Activated naive CD8-positive, alpha-beta T cell treated with anti-CD3 and anti-CD28 coated beads for 36 hours (primary cell): ENCODE results near the gene CREB5. TPM values are rescaled to one million over a fixed set of nuclear protein-coding genes. Genes with fewer than 3 reads are reported as not detected.
"Not testable (repeated sequence)": the region's sequence is repeated elsewhere in the genome, so short reads cannot be mapped to it uniquely, and the experiment has no call there.

Experiments
- DNase-seq: peaks from one replicate; pipeline ENCODE4 v3.0.0; 2021
- H3K27ac Mint-ChIP-seq: one replicate; pipeline ENCODE4 v1.8.0; 2022; ENCODE audit warnings: mild to moderate bottlenecking, moderate library complexity, mixed read lengths
- H3K27me3 Mint-ChIP-seq: one replicate; pipeline ENCODE4 v1.8.0; 2022; ENCODE audit warnings: mild to moderate bottlenecking, mixed read lengths
- H3K36me3 Mint-ChIP-seq: one replicate; pipeline ENCODE4 v1.8.0; 2021; ENCODE audit warnings: mild to moderate bottlenecking, mixed read lengths
- H3K4me1 Mint-ChIP-seq: one replicate; pipeline ENCODE4 v1.8.0; 2021; ENCODE audit warnings: mixed read lengths
- H3K4me3 Mint-ChIP-seq: one replicate; pipeline ENCODE4 v1.8.0; 2022; ENCODE audit warnings: mild to moderate bottlenecking, moderate library complexity, mixed read lengths
- H3K9me3 Mint-ChIP-seq: one replicate; pipeline ENCODE4 v1.8.0; 2022; ENCODE audit warnings: mixed read lengths
- total RNA-seq, 2 experiments: library from RNA; stranded (reverse); gene quantifications; one replicate each; pipeline ENCODE4 v1.2.3, GENCODE V29; 2021

Gene CREB5
- total RNA-seq, 2 experiments from 2014 or later = 2.0 to 2.4 TPM

DNA sequence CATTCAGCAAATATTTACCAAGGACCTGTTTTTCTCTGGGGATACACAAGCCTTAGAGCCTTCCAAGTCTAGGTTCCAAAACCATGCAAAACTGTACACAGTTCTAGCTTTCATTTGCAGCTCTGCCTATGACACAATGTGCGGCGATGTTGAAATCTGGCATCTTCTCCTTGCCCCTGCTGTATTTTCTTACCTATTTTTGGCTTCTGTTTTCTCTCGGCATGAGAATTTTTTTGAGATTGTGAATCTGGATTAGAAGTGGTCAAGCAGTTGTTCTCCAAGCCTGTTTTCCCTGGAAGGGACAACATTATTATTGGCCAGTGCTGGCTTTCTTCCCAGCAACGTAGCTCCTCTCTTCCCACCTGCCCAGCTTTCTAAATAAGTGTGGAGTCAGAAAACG lies 176.3 kb downstream of the CREB5 start:
- no peaks in the 10 kb centered on the region for H3K27me3 Mint-ChIP-seq
- H3K36me3 Mint-ChIP-seq = no peaks in the 10 kb centered on the region
- no peaks in the 10 kb centered on the region for H3K9me3 Mint-ChIP-seq
- H3K27ac Mint-ChIP-seq = no peak overlapping the region
- no peak overlapping the region for H3K4me3 Mint-ChIP-seq
- peaks cover 26% of the 10 kb centered on the region for H3K4me1 Mint-ChIP-seq
- DNase-seq = no peak

DNA sequence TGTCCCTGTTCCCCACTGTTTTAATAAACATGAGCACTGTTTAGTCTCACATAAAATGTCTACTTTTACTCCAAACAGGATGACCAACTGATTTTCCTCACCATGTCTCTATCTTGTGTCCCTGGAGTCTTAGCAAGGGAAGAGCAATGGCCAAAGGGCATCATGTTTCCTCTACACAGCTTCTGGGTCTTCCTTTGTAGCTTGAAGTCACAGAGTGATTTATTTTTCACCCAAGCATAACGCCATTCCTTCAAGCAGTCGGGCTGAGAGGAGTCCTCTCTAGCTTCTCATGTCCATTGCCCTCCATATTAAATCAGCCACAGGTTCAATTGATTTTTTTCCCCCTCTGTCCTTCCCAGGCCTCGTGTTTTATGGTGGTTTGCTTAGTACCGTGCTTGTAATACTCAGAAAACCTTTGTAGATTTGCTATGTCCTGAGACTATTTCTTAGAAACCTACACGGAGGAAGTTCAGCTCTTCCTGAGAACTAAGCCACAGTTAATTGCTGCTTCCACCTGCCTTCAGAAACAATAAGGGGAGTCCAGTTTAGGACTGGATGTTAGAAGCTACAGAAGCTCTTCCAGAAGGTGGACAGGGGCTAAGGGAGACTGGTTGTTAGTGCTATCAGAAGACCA lies 178.8 kb downstream of the CREB5 start:
- no peaks in the 10 kb centered on the region for H3K9me3 Mint-ChIP-seq
- H3K4me1 Mint-ChIP-seq = peaks cover 21% of the 10 kb centered on the region
- H3K36me3 Mint-ChIP-seq = no peaks in the 10 kb centered on the region
- no peak for DNase-seq
- no peaks in the 10 kb centered on the region for H3K27me3 Mint-ChIP-seq
- no peak overlapping the region for H3K4me3 Mint-ChIP-seq
- no peak overlapping the region for H3K27ac Mint-ChIP-seq

DNA sequence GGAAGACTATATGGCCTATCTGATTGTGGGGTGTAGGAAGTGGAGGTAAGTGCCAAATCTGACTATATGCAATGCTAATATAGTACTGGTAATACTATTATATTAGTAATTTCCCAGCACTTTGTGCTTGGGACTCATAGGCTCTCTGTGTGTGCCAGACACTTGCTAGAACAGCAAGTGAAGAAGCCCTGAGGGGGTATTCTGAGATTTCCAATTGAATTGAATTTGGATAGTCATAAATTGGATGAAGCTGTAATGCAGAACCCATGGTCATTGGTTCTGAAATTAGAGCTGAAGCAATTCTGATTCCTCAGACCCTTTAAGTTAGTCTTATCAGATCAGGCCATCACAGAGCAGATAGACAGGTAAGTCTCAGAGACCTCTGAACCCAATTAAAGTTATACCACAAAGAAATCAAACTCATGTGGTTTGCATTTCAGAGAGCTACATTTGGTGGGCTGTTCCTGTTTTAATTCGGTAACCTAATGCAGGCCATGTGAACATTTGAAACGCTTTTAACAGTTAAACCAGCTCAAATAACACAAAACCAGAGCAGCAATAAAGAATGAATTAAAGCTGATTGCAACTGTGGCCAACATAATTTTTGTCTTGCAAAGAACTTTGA lies 179.5 kb downstream of the CREB5 start:
- Mint-ChIP-seq H3K27me3 (no peaks in the 10 kb centered on the region), H3K4me1 (peaks cover 21% of the 10 kb centered on the region), H3K36me3 (no peaks in the 10 kb centered on the region), H3K9me3 (no peaks in the 10 kb centered on the region), H3K27ac (no peak overlapping the region), H3K4me3 (no peak overlapping the region)
- no peak for DNase-seq

DNA sequence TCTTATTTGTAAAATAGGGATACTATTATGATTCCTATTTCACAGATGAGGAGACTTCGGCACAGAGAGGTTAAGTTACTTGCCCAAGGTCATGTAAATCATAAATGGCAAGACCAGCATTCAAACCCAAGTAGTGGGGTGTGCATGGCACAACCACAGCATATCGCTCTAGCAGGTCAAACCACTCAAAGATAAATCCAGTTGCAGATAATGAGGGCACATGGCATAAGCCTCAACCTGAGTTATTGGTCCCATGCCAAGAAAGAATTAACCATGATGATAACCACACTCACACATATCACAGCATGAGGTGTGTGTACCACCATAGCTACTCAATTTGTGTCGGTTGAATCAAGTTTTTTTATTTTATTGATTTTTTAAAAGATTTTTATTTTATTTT lies 180.5 kb downstream of the CREB5 start:
- no peaks in the 10 kb centered on the region for H3K27me3 Mint-ChIP-seq
- H3K4me1 Mint-ChIP-seq = peaks cover 17% of the 10 kb centered on the region
- H3K4me3 Mint-ChIP-seq = no peak overlapping the region
- H3K36me3 Mint-ChIP-seq = no peaks in the 10 kb centered on the region
- no peak for DNase-seq
- no peaks in the 10 kb centered on the region for H3K9me3 Mint-ChIP-seq
- no peak overlapping the region for H3K27ac Mint-ChIP-seq

DNA sequence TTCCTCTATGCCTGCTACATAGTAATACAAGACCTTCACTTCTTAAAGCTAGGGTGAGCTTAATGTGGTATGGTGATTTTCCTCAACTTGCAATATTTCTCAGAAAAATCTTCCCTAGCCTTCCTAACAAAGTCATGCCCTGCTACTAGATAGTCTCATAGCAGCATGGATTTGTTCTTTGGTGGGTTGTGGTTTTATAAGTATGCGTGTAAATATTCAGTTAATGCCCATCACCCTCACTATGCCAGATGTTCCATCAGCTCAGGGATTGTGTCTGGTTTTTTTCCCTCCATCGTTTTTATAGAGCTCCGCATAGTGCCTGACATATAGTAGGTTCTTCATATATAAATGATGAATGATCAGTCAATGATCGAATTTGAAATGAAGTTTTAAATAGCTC lies 182.8 kb downstream of the CREB5 start:
- Mint-ChIP-seq H3K9me3 (no peaks in the 10 kb centered on the region), H3K27me3 (no peaks in the 10 kb centered on the region), H3K36me3 (no peaks in the 10 kb centered on the region), H3K4me1 (peaks cover 17% of the 10 kb centered on the region), H3K4me3 (no peak overlapping the region), H3K27ac (no peak overlapping the region)
- DNase-seq = no peak

DNA sequence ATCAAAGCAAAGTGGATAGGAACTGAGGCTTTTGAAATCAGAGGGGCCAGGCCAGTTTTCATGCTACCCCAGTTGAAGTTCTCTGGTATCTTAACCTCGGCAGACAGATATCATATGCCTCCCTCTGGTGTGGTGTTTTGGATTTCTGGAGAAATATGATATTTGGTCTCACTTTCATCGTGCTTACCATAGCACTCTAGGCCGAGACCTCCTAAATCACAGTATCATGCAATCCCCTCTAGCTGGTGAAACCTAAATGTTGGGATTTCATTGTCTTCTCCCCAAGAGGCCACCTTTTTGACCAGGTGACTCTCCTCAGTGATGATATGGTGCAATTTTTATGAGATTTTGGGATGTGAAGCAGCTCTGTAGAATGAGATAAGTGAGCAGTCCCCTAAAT lies 183.5 kb downstream of the CREB5 start:
- Mint-ChIP-seq H3K4me1 (peaks cover 16% of the 10 kb centered on the region), H3K9me3 (no peaks in the 10 kb centered on the region), H3K4me3 (no peak overlapping the region), H3K27me3 (no peaks in the 10 kb centered on the region), H3K27ac (no peak overlapping the region), H3K36me3 (no peaks in the 10 kb centered on the region)
- no peak for DNase-seq

DNA sequence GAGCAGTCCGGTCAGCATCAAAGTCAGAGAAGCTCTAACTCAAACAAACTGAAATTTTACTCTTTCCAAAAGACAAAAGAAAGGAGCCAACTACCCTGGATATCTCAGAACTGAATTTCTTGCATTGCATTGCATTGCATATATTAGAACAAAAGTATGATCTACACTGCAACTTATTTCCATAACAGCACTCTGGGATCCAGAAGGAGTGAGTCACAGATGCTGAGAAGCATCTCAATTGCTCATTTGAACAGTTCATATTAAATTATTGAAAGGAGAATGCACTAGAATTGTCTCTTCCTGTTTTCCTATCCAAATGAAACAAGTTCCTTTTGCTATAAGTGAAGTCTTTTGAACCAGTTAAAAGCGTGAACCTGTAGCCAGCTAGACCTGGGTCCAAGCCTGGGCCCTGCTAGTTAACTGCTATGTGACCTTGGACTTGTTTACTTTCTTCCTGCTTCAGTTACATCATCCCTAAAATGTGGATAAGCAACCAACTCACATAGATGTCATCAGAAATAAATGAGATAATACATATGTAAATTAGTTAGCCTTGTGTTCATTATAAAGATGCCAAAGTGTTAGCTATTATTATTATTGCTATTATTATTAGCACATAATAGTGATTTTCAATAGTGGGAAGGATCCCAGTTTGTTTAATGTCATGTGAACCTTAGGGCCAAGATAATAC lies 184.1 kb downstream of the CREB5 start:
- H3K36me3 Mint-ChIP-seq = no peaks in the 10 kb centered on the region

DNA sequence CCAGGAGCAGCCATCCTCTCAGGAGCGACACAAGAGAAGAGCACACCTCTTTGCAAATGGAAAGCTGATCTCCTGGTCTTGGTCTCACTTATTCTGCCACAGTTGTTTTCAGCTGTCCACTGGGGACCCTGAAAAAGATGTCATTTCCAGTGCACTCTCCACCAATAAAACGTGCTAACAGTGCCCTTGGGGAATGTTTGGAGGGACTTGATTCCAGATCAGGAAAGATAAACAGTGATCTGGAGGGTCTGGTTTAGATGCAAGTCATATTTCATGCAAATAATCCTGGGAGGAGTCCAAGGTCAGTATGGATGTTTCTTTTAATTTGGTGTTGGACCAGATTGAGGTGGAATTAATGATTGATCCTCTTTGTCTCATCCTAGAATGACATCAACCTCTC lies 185.0 kb downstream of the CREB5 start:
- no peaks in the 10 kb centered on the region for H3K27me3 Mint-ChIP-seq

More for the DNA sequence above, 184.1 kb downstream of the CREB5 start:
- H3K27ac Mint-ChIP-seq = no peak overlapping the region
- peaks cover 10% of the 10 kb centered on the region for H3K4me1 Mint-ChIP-seq
- H3K4me3 Mint-ChIP-seq = no peak overlapping the region
- H3K9me3 Mint-ChIP-seq = no peaks in the 10 kb centered on the region
- DNase-seq = no peak
- H3K27me3 Mint-ChIP-seq = no peaks in the 10 kb centered on the region

DNA sequence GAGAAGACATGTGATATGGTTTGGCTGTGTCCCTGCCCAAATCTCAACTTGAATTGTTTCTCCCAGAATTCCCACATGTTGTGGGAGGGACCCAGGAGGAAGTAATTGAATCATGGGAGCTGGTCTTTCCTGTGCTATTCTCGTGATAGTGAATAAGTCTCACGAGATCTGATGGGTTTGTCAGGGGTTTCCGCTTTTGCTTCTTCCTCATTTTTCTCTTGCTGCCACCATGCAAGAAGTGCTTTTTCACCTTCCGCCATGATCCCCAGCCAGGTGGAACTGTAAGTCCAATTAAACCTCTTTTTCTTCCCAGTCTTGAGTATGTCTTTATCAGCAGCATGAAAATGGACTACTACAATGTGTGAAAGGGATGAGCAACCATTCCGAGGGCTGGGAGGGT lies 185.7 kb downstream of the CREB5 start:
- DNase-seq, H3K27ac Mint-ChIP-seq, H3K9me3 Mint-ChIP-seq, H3K36me3 Mint-ChIP-seq, H3K4me1 Mint-ChIP-seq, H3K4me3 Mint-ChIP-seq, H3K27me3 Mint-ChIP-seq: not testable (repeated sequence)

More for the DNA sequence above, 185.0 kb downstream of the CREB5 start:
- H3K9me3 Mint-ChIP-seq = no peaks in the 10 kb centered on the region
- H3K36me3 Mint-ChIP-seq = no peaks in the 10 kb centered on the region
- DNase-seq = no peak
- H3K4me3 Mint-ChIP-seq = no peak overlapping the region
- H3K4me1 Mint-ChIP-seq = peaks cover 3% of the 10 kb centered on the region
- no peak overlapping the region for H3K27ac Mint-ChIP-seq

DNA sequence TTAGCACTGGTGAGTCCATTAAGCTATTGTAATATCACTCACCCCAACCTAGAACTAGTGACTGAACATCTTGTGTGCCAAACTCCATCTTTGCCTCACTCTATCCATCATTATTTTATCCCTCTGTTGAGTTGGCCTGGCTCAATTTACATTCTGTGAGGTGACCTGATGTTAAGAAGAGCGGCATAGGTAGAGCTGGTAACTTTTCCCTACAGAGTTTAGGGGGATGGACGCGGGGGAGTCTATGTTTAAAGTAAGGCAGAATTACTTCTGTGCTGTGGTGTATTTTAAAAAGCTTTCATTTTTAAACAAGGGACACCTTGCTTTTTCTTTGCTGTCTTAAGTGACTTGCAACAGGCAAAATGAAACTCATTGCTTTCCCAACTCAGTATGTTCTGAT lies 186.3 kb downstream of the CREB5 start:
- no peaks in the 10 kb centered on the region for H3K4me1 Mint-ChIP-seq
- no peak for DNase-seq
- peaks cover 3% of the 10 kb centered on the region for H3K9me3 Mint-ChIP-seq
- no peaks in the 10 kb centered on the region for H3K27me3 Mint-ChIP-seq
- no peak overlapping the region for H3K4me3 Mint-ChIP-seq
- H3K27ac Mint-ChIP-seq = no peak overlapping the region
- no peaks in the 10 kb centered on the region for H3K36me3 Mint-ChIP-seq

DNA sequence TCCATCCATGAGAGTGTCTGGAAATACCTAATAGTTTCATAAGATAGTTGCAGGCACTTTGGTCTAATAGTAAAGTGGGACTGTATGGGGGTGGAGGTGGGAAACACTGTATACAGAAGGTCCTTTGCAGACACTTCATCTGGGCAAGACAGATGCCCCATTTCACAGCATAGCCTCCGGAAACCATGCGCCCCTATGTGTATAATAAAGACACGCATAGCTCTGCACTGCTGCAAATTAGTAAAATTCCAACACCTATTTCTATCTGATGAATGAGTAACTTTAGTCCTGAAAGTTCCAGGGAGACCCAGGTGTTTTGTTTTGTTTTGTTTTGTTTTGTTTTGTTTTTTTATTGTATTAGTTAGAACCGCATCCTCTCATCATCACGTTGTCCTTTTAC lies 187.1 kb downstream of the CREB5 start:
- Mint-ChIP-seq H3K27ac (no peak overlapping the region), H3K4me3 (no peak overlapping the region), H3K9me3 (peaks cover 3% of the 10 kb centered on the region), H3K4me1 (no peaks in the 10 kb centered on the region), H3K27me3 (no peaks in the 10 kb centered on the region), H3K36me3 (no peaks in the 10 kb centered on the region)
- no peak for DNase-seq

DNA sequence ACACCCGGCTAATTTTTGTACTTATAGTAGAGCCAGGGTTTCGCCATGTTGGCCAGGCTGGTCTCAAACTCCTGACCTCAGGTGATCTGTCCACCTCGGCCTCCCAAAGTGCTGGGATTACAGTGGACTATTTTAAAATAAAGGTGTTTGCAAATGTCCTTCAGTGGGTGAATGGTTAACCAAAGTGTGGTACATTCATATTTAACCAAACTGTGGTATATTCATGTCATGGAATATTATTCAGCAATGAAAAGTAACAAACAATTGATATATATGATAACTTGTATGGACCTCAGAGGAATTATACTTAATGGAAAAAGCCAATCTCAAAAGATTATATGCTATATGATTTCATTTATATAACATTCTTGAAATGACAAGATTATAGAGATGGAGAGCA lies 190.0 kb downstream of the CREB5 start:
- Mint-ChIP-seq H3K36me3 (no peaks in the 10 kb centered on the region), H3K9me3 (peaks cover 3% of the 10 kb centered on the region)

DNA sequence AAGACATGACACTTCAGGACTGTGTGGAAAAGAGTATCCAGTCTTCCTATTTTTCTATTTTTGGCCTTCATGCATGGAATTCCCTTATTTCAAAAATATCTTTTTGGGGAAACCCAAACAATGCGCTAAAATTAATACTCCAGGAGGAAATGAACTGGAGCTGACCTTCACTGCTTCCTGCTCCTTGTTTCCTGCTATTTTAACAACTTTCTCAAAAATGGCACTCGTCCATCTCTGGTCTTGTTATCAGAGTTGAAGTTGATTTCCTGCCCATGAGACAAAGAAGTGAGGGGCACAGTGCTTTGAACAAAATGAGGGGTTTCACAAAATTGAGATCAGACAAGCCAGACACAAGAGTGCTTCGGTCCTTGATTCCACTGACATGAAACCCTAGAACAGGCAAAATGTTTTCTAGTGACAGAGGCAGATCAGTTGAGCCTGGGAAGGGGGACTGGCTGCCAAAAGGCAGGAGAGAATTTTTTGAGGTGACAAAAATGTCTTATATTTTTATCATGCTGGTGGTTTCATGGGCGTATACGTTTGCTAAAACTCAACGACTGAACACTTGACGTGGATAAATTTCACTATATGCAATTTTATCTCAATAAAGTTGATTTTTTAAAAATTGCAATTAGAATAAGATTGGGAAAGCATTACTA lies 193.2 kb downstream of the CREB5 start:
- H3K4me3 Mint-ChIP-seq = no peak overlapping the region
- DNase-seq = no peak
- peaks cover 3% of the 10 kb centered on the region for H3K9me3 Mint-ChIP-seq
- H3K36me3 Mint-ChIP-seq = no peaks in the 10 kb centered on the region
- peaks cover 3% of the 10 kb centered on the region for H3K27me3 Mint-ChIP-seq
- no peaks in the 10 kb centered on the region for H3K4me1 Mint-ChIP-seq
- H3K27ac Mint-ChIP-seq = no peak overlapping the region

More for the DNA sequence above, 190.0 kb downstream of the CREB5 start:
- no peak for DNase-seq
- Mint-ChIP-seq H3K4me1 (no peaks in the 10 kb centered on the region), H3K27me3 (no peaks in the 10 kb centered on the region), H3K27ac (no peak overlapping the region), H3K4me3 (no peak overlapping the region)

DNA sequence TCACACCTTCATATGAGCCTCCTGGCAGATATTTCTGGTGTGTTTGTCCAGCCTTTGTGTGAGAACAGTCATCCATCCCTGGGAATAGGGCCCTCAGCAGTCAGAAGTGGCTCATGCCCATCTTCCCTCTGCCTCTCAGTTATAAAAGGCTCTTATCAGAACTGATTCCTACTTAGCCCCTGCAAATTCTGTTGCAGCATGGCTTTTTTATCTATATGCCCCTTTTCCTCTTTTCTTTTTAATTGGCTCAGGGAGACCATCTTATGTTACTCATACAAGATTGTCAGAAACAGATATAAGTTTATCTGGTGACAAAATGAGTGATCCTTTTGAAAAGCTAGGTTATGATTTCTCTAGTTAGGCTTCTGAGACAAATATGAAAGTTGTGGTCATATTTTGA lies 194.1 kb downstream of the CREB5 start:
- no peaks in the 10 kb centered on the region for H3K36me3 Mint-ChIP-seq

DNA sequence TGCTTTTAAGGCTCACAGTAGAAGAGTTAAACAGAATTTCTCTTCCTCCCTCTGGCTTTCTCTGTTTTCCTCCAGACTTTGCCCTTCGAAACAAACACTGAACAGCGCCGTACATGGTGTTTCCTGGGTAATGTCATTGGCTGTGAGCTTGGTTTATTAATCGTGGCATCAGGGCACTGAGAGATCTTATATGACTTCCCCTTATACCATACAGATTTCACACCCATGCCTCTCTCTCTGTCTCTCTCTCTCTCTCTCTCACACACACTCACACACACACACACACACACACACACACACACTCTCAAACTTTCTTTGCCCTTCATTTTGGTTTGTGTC lies 195.5 kb downstream of the CREB5 start:
- Mint-ChIP-seq H3K9me3 (no peaks in the 10 kb centered on the region), H3K27ac (no peak overlapping the region), H3K4me1 (peaks cover 3% of the 10 kb centered on the region), H3K36me3 (no peaks in the 10 kb centered on the region), H3K27me3 (peaks cover 3% of the 10 kb centered on the region), H3K4me3 (no peak overlapping the region)
- no peak for DNase-seq

More for the DNA sequence above, 194.1 kb downstream of the CREB5 start:
- no peak for DNase-seq
- Mint-ChIP-seq H3K4me1 (no peaks in the 10 kb centered on the region), H3K27ac (no peak overlapping the region), H3K4me3 (no peak overlapping the region), H3K27me3 (peaks cover 3% of the 10 kb centered on the region), H3K9me3 (peaks cover 3% of the 10 kb centered on the region)
